ENCODE results near the gene GULP1.

DNA sequence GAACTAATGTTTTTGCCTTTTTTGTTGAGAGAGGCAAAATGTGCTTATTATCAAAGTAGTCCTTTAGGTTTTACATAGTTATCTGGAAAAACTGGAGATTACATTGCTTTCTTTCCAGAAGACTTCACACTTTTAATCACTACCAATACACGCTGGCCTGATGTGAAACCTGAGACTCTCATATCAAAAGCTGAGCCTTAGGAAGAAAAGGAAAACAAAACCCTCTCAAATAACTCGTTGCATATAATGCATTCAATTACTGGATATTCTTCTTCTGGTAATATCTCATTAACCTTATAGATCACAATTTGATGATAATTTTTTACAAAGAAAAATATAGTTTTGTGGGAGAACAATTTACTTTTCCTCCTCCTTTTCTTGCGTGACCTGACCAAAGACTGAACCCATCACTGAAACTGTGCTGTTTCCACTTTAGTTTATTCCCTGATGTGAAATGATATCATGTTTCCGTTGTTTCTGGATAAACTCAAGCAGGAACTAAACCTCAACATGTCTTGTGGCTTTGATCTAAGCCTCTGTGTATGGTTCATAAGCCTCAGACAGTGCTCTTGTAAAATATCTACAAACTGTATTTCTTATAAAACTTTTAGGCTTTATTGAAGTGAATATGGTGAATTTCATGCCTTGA, 332.4 kb downstream of the GULP1 start:
- TF ChIP-seq, protein P1, sequence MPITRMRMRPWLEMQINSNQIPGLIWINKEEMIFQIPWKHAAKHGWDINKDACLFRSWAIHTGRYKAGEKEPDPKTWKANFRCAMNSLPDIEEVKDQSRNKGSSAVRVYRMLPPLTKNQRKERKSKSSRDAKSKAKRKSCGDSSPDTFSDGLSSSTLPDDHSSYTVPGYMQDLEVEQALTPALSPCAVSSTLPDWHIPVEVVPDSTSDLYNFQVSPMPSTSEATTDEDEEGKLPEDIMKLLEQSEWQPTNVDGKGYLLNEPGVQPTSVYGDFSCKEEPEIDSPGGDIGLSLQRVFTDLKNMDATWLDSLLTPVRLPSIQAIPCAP (CRISPR knock-in tag; IDR thresholded peaks at IDR 0.05): no peak
- TF ChIP-seq, protein P2, sequence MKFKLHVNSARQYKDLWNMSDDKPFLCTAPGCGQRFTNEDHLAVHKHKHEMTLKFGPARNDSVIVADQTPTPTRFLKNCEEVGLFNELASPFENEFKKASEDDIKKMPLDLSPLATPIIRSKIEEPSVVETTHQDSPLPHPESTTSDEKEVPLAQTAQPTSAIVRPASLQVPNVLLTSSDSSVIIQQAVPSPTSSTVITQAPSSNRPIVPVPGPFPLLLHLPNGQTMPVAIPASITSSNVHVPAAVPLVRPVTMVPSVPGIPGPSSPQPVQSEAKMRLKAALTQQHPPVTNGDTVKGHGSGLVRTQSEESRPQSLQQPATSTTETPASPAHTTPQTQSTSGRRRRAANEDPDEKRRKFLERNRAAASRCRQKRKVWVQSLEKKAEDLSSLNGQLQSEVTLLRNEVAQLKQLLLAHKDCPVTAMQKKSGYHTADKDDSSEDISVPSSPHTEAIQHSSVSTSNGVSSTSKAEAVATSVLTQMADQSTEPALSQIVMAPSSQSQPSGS (CRISPR knock-in tag; IDR thresholded peaks at IDR 0.05; ENCODE audit: borderline replicate concordance, low read depth): no peak
- no peak for TF ChIP-seq CTCF (IDR thresholded peaks at IDR 0.05)
- no peak for TF ChIP-seq ZNF317 (CRISPR knock-in tag; IDR thresholded peaks at IDR 0.05; ENCODE audit: borderline replicate concordance, low read depth)
- no peak for TF ChIP-seq NR3C1 (CRISPR knock-in tag; conservative IDR thresholded peaks at IDR 0.05; ENCODE audit: low read depth)
- TF ChIP-seq E2F5 (CRISPR knock-in tag; IDR thresholded peaks at IDR 0.05): no peak

All from WTC11 (cell line).